ENCODE results near the gene FAM240B.

The FAM240B gene

DNA sequence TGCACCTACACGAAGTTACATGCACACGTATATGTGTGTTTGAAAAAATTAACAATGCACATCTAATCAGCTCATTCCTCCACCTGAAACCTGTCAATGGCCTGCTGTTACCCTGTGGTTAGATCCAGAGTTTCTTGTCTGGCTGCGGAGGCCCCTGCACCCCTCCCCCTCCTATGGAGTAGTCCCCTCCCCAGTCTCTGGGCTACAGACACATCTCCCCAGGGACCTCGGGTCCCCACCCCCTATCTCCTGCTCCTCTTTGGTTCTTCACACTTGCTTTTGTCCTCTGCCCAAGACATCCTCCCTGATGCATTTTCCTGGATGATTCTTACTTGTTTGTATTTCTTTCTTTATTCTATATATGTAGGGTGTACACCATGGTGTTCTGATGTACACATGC is 27.2 kb downstream of the FAM240B start:
- Histone ChIP-seq H3K36me3 (ENCODE audit: insufficient read depth, low read length) (no peaks in the 10 kb centered on the region), H3K4me1 (ENCODE audit: insufficient read depth, low read length) (peaks cover 15% of the 10 kb centered on the region), H3K9me3 (ENCODE audit: low read length) (no peaks in the 10 kb centered on the region), H3K4me3 (ENCODE audit: low read length) (no peak overlapping the region), H2AFZ (ENCODE audit: low read depth, low read length) (no peak overlapping the region), H3K27me3 (ENCODE audit: insufficient read depth, low read length) (no peaks in the 10 kb centered on the region)

DNA sequence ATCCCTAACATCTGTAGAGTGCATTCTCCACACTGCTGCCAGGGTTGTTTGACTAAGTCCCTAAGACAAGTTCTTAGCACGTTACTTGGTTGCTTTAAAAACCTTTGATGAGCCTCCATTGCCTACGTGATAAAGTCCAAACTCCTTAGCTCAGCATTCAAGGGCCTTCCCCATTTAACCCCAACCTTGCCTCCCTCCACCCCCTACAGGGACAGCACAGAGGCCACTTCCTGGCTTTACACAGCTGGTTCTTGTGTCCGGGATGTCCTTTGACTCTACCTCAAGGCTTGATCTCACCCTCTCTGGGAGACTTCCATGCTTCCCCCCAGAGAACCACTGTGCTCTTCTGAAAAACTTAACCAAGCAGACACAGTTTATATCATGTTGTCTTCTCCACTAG is 29.4 kb downstream of the FAM240B start:
- no peak overlapping the region for H3K4me3 ChIP-seq (ENCODE audit: low read length)
- H3K9me3 ChIP-seq (ENCODE audit: low read length): no peaks in the 10 kb centered on the region
- H3K4me1 ChIP-seq (ENCODE audit: insufficient read depth, low read length): peaks cover 18% of the 10 kb centered on the region

DNA sequence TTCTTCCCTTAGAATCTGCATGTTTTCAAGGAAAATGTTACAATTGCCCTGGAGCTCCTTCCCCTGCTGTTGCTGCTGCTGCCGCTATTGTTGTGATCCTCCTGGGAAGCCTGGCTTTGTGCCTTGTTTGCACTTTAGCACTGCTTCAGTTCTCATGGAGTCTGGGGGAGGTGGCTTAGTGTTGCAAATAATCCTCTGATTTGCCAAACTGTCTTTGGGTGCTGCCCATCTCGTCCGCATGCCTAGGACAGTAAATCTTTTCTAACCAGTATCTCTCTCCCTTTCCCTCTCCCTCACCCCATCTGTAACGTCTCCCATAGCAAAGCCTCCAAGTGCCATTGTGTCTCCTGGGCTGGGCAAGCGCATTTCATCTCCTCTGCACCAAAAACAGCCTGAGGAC is 30.3 kb downstream of the FAM240B start:
- no peaks in the 10 kb centered on the region for H3K9me3 ChIP-seq (ENCODE audit: low read length)
- H3K4me1 ChIP-seq (ENCODE audit: insufficient read depth, low read length): peaks cover 18% of the 10 kb centered on the region
- peak overlapping the region; percentile 8 for H3K4me3 ChIP-seq (ENCODE audit: low read length)
- no peaks in the 10 kb centered on the region for H3K27me3 ChIP-seq (ENCODE audit: insufficient read depth, low read length)
- H3K36me3 ChIP-seq (ENCODE audit: insufficient read depth, low read length): no peaks in the 10 kb centered on the region
- H2AFZ ChIP-seq (ENCODE audit: low read depth, low read length): peak overlapping the region; percentile 60

More for the DNA sequence above, 29.4 kb downstream of the FAM240B start:
- no peaks in the 10 kb centered on the region for H3K36me3 ChIP-seq (ENCODE audit: insufficient read depth, low read length)
- no peaks in the 10 kb centered on the region for H3K27me3 ChIP-seq (ENCODE audit: insufficient read depth, low read length)
- H2AFZ ChIP-seq (ENCODE audit: low read depth, low read length): peak overlapping the region; percentile 60

DNA sequence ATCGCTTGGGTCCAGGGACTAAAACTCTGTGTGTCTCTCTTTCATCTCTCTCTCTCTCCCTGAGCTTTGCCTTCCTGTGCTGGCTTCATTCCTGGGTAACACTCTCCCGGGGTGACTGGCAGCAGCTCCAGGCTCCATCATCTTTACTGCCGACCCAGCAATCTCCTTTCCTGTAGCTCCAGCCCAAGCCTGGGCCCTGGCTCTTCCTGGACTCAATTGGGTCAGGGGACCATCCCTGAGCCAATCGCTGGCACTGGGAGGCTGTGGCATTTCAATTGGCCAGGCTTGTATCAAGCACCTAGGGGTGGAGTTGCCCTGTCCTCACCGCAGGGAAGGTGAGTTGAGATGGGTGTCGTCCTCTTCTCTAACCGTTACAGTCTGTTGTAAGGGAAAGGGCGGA is 31.9 kb downstream of the FAM240B start:
- Histone ChIP-seq H3K9me3 (ENCODE audit: low read length) (no peaks in the 10 kb centered on the region), H3K4me1 (ENCODE audit: insufficient read depth, low read length) (peaks cover 20% of the 10 kb centered on the region), H2AFZ (ENCODE audit: low read depth, low read length) (no peak overlapping the region), H3K36me3 (ENCODE audit: insufficient read depth, low read length) (no peaks in the 10 kb centered on the region), H3K27me3 (ENCODE audit: insufficient read depth, low read length) (no peaks in the 10 kb centered on the region), H3K4me3 (ENCODE audit: low read length) (no peak overlapping the region)

DNA sequence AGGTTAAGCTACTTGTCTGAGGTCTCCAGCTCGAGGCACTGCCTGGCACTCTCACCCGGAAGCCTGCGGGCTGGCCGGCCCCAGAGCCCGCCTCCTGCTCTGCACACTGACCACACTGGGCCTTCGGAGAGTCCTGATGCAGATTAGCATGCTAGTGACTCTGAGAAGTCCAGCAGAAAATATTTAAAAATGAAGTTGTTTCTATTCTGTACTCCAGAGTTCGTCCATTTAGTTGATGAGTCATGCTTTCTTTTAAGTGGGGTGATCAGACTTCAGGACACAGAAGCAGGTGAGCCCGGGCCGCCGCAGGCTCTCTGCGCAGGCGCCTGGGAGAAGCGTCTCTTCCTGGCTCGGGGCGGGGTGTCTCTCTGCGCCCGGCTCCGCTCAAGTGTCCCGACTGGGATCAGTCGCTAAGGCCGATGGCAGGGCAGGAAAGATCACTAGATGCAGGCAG is 32.5 kb downstream of the FAM240B start:
- Histone ChIP-seq H3K36me3 (ENCODE audit: insufficient read depth, low read length) (no peaks in the 10 kb centered on the region), H3K4me3 (ENCODE audit: low read length) (no peak overlapping the region), H3K27me3 (ENCODE audit: insufficient read depth, low read length) (no peaks in the 10 kb centered on the region), H3K9me3 (ENCODE audit: low read length) (no peaks in the 10 kb centered on the region), H2AFZ (ENCODE audit: low read depth, low read length) (no peak overlapping the region), H3K4me1 (ENCODE audit: insufficient read depth, low read length) (peaks cover 26% of the 10 kb centered on the region)

DNA sequence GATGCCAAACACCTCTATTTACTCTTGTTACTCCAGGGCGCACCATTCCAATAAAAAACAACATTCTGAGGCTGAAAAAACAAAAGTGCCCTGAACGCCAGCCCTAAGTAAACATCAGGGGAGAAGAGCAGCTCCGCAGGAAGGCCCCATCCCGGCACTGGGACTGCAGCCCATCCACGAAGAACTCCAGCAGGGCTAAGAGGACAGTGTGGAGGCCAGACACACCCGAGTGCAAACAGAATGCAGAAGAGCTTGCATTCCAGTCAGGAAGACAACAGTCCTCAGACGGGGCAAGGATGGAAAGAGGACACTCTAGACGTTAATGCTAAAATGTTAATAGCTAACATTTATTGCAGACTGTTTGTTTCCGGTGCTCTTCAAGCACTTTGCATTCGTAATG is 33.0 kb downstream of the FAM240B start:
- H3K27me3 ChIP-seq (ENCODE audit: insufficient read depth, low read length): no peaks in the 10 kb centered on the region
- H3K9me3 ChIP-seq (ENCODE audit: low read length): no peaks in the 10 kb centered on the region
- H3K4me1 ChIP-seq (ENCODE audit: insufficient read depth, low read length): peaks cover 31% of the 10 kb centered on the region
- no peak overlapping the region for H2AFZ ChIP-seq (ENCODE audit: low read depth, low read length)
- H3K4me3 ChIP-seq (ENCODE audit: low read length): no peak overlapping the region
- no peaks in the 10 kb centered on the region for H3K36me3 ChIP-seq (ENCODE audit: insufficient read depth, low read length)

DNA sequence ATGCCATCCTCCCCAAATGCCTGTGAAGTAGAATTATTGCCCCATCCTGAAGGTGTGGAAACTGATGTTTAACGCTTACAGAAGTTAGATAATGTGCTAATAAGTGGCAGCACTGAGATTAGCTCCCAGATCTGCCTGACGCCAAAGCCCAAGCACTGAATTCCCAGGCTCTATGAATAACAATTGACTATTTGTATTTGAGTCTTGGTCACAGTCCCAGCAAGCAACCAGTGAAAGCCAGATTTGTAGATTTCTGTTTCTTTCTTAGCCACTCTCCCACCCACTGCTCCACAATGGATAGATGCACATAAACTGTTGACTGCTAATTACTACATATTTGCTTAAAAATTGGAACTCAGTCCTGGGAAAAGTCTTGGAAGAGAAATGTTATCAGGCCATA is 34.4 kb downstream of the FAM240B start:
- no peaks in the 10 kb centered on the region for H3K36me3 ChIP-seq (ENCODE audit: insufficient read depth, low read length)
- no peak overlapping the region for H3K4me3 ChIP-seq (ENCODE audit: low read length)
- no peaks in the 10 kb centered on the region for H3K27me3 ChIP-seq (ENCODE audit: insufficient read depth, low read length)
- peaks cover 36% of the 10 kb centered on the region for H3K4me1 ChIP-seq (ENCODE audit: insufficient read depth, low read length)
- no peak overlapping the region for H2AFZ ChIP-seq (ENCODE audit: low read depth, low read length)
- no peaks in the 10 kb centered on the region for H3K9me3 ChIP-seq (ENCODE audit: low read length)

DNA sequence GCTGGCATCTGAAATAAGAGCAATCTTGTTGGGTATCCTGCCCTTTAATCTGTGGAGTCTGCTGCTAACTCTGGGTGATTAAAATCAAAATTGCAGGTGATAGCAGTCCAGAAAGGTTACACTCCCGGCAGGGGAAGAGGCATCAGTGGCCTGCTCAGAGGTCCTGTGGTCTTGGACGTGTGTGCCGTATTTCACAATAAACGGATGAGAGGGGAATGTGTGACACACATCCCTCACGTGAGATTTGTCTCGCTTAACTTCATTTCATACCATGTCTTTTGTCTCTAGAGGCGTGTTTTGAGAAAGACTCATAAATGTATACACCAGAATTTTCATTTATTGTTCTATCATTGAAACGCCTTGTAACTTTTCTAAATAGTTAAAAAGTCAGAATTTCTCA is 36.6 kb downstream of the FAM240B start:
- no peaks in the 10 kb centered on the region for H3K36me3 ChIP-seq (ENCODE audit: insufficient read depth, low read length)
- peaks cover 2% of the 10 kb centered on the region for H3K9me3 ChIP-seq (ENCODE audit: low read length)
- H3K4me3 ChIP-seq (ENCODE audit: low read length): no peak overlapping the region
- no peak overlapping the region for H2AFZ ChIP-seq (ENCODE audit: low read depth, low read length)
- no peaks in the 10 kb centered on the region for H3K27me3 ChIP-seq (ENCODE audit: insufficient read depth, low read length)
- H3K4me1 ChIP-seq (ENCODE audit: insufficient read depth, low read length): peaks cover 24% of the 10 kb centered on the region

DNA sequence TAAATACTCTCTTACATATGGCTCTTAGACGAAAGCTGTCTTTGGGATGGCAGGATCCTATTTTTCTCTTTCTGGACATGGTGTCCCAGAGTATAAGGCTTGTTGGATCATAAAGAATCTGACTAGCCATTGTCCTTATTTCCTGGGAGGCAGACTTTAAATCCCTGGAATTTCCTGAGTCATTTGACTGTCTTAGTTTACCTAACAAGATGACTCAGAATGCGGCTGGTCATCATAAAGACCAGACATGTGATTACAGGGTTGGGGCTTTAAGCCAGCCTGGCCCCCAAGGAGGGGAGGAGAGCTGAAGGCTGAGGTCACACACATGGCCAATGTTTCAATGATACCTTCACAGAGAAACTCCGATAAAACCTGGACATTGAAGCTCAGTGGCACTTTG is 37.2 kb downstream of the FAM240B start:
- no peak overlapping the region for H3K4me3 ChIP-seq (ENCODE audit: low read length)
- peaks cover 2% of the 10 kb centered on the region for H3K9me3 ChIP-seq (ENCODE audit: low read length)
- H3K27me3 ChIP-seq (ENCODE audit: insufficient read depth, low read length): no peaks in the 10 kb centered on the region
- peaks cover 25% of the 10 kb centered on the region for H3K4me1 ChIP-seq (ENCODE audit: insufficient read depth, low read length)
- H2AFZ ChIP-seq (ENCODE audit: low read depth, low read length): no peak overlapping the region
- H3K36me3 ChIP-seq (ENCODE audit: insufficient read depth, low read length): no peaks in the 10 kb centered on the region

DNA sequence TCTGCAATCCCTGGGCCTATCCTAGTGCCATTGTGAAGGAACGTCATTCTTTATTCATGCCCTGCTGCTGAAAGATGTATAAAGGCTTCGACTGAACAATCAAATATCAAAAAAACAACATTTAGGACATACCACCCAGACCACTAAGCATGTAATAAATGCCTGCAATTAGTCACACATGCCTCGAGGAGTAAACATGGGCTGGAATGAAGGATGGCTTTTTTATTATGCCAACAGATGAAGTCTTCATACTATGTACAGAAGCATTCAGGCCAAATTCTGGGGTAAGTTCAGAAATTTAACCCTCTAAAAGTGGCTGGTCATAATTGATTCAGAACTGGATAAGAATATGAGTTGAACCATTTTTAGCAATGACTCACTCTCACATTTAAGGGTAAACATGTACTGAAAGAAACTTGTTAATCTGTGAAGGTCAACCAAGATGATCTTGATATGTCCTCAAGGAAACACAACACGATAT is 38.1 kb downstream of the FAM240B start:
- no peak overlapping the region for H2AFZ ChIP-seq (ENCODE audit: low read depth, low read length)
- H3K36me3 ChIP-seq (ENCODE audit: insufficient read depth, low read length): no peaks in the 10 kb centered on the region
- no peak overlapping the region for H3K4me3 ChIP-seq (ENCODE audit: low read length)
- peaks cover 2% of the 10 kb centered on the region for H3K9me3 ChIP-seq (ENCODE audit: low read length)
- peaks cover 27% of the 10 kb centered on the region for H3K4me1 ChIP-seq (ENCODE audit: insufficient read depth, low read length)
- H3K27me3 ChIP-seq (ENCODE audit: insufficient read depth, low read length): no peaks in the 10 kb centered on the region

DNA sequence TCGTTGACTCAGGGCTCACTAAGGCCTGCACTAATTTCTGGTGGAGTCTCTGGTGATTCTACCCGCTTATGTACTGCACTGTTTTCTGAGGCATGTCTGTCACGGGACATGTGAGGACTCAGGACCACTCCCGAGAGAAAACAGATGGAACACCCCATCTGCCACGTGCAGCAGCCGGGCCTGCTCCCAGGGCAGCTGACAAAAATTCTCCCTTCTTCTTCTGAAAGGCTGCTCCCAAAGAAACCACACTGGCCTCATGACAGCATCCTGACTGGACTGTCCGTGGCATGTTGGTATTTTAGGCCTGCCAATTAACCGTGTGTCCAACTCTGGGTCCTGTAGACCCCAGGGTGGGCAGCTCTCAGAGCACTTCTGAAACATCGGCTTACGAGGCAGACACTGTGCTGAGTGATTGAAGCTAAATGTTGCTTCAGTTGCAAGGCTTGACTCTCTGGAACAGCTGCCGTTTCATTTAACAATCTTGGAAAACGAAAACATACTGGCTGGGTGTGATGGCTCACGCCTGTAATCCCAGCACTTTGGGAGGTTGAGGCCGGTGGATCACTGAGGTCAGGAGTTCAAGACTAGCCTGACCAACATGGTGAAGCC is 39.0 kb downstream of the FAM240B start:
- no peaks in the 10 kb centered on the region for H3K27me3 ChIP-seq (ENCODE audit: insufficient read depth, low read length)
- no peak overlapping the region for H2AFZ ChIP-seq (ENCODE audit: low read depth, low read length)
- H3K4me3 ChIP-seq (ENCODE audit: low read length): no peak overlapping the region
- peaks cover 26% of the 10 kb centered on the region for H3K4me1 ChIP-seq (ENCODE audit: insufficient read depth, low read length)
- H3K36me3 ChIP-seq (ENCODE audit: insufficient read depth, low read length): no peaks in the 10 kb centered on the region
- peaks cover 2% of the 10 kb centered on the region for H3K9me3 ChIP-seq (ENCODE audit: low read length)

DNA sequence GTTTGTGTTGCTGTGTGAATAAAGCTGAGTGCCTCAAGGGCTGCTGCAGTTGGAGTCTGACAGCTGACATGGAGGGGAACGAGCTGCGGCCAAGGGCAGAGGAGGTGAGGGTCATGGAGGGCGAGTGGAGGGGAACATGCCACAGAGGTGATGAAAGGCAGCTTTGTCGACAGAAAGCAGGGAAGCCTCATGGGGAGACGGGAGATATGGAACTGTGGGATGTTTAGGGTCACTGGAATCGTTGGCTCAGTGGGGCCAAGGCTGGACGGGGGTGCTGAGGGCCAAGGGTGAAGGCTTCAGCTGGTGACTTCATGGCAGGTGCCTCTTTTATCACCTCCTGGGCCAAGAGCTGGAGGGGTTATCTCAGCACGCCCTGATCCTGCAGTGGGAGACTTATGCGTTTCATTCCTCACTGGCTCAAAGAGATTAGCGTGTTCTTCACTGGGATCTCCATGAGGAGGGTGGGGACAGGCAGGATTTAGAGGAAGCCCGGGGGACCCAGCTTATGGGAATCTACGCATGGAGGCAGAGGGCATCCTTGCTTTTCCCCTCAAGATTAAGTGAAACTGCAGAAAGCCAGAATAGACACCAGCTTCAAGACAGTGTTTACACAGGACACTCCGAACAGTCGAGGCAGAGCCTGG is 42.2 kb downstream of the FAM240B start:
- Histone ChIP-seq H3K36me3 (ENCODE audit: insufficient read depth, low read length) (no peaks in the 10 kb centered on the region), H3K4me1 (ENCODE audit: insufficient read depth, low read length) (peaks cover 22% of the 10 kb centered on the region), H3K4me3 (ENCODE audit: low read length) (no peak overlapping the region), H3K27me3 (ENCODE audit: insufficient read depth, low read length) (no peaks in the 10 kb centered on the region), H2AFZ (ENCODE audit: low read depth, low read length) (no peak overlapping the region), H3K9me3 (ENCODE audit: low read length) (peaks cover 2% of the 10 kb centered on the region)

DNA sequence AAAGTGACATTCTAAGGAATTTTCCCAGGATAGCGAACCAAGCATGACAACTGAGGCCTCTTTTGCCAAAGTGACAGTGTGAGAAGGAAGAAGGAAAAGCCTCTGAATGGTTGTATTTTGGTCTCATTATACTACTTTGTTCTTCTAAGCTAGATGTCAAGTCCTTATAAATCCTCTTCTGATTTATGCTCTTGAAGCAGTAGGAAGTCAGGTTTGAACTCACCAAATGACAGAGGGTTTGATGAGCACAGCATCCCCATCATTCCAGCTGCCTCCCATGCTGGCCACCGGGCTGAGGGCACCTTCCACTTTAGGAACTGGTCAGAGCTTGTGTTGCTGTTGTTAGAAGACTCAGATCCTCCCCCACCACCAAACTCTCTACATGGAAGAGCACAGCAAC is 44.1 kb downstream of the FAM240B start:
- H3K27me3 ChIP-seq (ENCODE audit: insufficient read depth, low read length): no peaks in the 10 kb centered on the region
- H2AFZ ChIP-seq (ENCODE audit: low read depth, low read length): no peak overlapping the region
- peaks cover 2% of the 10 kb centered on the region for H3K9me3 ChIP-seq (ENCODE audit: low read length)
- peaks cover 12% of the 10 kb centered on the region for H3K4me1 ChIP-seq (ENCODE audit: insufficient read depth, low read length)
- no peak overlapping the region for H3K4me3 ChIP-seq (ENCODE audit: low read length)
- H3K36me3 ChIP-seq (ENCODE audit: insufficient read depth, low read length): no peaks in the 10 kb centered on the region

DNA sequence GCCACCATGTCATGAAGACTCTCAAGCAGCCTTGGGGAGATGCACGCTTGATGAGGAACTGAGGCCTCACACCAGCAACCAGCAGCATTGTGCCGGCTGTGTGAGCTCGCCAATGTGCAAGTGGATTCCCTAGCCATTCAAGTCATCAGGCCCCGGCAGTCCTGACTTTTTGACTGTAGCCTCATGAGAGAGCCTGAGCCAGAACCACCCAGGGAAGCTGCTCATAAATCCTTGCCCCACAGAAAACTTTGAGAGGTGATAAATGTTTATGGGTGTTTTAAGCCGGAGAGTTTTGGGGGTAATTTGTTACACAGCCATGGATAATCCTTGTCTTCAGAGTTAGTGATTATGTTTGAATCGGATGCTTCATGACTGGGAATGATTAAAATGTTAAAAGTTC is 44.7 kb downstream of the FAM240B start:
- Histone ChIP-seq H2AFZ (ENCODE audit: low read depth, low read length) (no peak overlapping the region), H3K4me1 (ENCODE audit: insufficient read depth, low read length) (peaks cover 12% of the 10 kb centered on the region), H3K9me3 (ENCODE audit: low read length) (peaks cover 2% of the 10 kb centered on the region), H3K4me3 (ENCODE audit: low read length) (no peak overlapping the region), H3K27me3 (ENCODE audit: insufficient read depth, low read length) (no peaks in the 10 kb centered on the region), H3K36me3 (ENCODE audit: insufficient read depth, low read length) (no peaks in the 10 kb centered on the region)
